GM12874 (cell line): ENCODE measurements around the gene PXMP4.
A peak's percentile ranks its signal among the peaks of the same experiment; 100 is the strongest.

Experiments
- TF ChIP-seq, protein P1 (sequence below): IDR thresholded peaks from 2 replicates; pipeline ENCODE4 v1.5.1; 2011; ENCODE audit warnings: low read depth, mild to moderate bottlenecking, control low read depth, low read length, moderate library complexity; ENCODE audit not compliant: insufficient read depth

Gene PXMP4

DNA sequence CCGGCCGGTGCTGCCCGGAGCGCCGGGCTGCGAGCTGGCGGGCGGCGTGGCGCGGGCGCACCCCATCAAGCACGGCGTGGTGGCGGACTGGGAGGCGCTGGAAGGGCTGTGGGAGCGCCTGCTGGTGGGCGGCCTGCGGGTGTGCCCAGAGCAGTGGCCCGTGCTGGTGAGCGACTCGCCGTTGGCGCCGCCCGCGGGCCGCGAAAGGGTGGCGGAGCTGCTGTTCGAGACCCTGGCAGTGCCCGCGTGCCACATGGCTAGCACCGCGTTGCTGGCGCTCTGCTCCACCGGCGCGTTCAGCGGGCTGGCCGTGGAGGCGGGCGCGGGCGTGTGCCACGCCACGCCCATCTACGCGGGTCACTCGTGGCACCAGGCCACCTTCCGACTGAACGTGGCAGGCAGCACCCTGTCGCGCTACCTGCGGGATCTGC, 52.9 kb downstream of the PXMP4 start:
- TF ChIP-seq, protein P1, sequence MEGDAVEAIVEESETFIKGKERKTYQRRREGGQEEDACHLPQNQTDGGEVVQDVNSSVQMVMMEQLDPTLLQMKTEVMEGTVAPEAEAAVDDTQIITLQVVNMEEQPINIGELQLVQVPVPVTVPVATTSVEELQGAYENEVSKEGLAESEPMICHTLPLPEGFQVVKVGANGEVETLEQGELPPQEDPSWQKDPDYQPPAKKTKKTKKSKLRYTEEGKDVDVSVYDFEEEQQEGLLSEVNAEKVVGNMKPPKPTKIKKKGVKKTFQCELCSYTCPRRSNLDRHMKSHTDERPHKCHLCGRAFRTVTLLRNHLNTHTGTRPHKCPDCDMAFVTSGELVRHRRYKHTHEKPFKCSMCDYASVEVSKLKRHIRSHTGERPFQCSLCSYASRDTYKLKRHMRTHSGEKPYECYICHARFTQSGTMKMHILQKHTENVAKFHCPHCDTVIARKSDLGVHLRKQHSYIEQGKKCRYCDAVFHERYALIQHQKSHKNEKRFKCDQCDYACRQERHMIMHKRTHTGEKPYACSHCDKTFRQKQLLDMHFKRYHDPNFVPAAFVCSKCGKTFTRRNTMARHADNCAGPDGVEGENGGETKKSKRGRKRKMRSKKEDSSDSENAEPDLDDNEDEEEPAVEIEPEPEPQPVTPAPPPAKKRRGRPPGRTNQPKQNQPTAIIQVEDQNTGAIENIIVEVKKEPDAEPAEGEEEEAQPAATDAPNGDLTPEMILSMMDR = peak; percentile 9; the same call in 1 of the 2 replicates

DNA sequence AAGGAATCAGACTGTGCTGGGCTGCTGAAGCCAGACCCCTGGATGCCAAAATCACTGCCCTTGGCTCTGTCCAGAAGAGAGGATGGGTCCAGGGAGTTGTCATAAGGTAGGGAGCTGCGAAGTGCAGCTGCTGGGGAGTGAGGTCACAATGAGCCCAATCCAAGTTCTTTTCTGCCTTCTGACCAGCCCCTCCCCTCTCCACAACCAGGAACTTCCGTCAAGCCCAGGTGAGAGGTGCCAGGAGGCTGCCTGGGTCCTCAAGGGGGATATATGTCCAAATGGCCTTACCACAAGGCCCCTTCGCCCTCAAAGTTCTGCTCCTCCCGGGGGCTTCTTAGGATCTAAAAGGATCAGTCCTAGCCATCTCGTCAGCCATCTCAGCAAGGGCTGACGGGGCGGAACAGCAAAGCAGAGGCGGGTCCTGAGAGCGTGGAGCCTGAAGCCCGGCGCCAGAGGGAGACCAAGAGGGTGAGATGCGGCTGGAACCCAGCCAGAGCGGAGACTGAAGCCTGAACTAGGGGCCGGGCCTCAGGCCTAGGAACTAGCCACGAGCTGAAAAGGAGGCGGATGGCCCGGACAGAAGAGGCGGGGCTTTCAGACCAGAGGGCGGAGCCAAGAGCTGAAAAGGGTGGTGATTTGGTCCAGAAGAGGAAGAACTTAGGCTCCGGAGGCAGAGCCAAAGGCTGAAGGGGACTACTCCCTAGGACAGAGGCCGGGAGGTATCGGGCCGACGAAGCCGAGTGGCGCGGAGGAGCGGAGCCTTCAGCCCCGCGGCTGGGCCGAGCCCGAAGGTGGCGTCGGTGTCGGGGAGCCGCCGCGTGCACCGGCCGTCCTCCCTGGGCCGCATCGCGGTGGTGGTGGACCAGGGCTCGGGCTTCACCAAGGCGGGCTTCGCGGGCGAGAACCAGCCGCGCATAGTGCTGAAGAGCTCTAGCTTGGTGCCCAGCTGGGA, 53.5 kb downstream of the PXMP4 start, which contains the start of gene ACTL10:
Gene ACTL10 (plus strand): TSS at position 651 of the 952 bp plus-strand sequence. CDS start 555 bp downstream, outside the sequence.
- TF ChIP-seq, protein P1 = peak; percentile 11; the same call in 1 of the 2 replicates

DNA sequence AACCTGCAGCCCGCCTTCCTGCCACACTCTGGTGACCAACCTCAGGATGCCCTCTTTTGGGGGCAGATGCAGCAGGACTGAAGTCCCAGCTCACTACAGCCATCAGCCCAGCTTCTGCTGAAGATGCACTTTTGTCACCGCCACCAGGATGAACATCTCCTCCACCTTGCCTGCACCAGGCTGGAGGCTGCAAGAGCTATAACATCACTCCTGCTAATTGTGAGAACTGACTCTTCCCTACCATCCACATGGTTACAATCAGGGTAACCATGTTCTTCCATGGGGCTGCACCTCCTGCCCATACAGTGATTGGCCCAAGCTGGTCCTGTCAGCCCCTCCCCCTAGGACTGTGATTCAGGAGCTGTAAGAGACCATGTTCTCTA, 55.4 kb downstream of the PXMP4 start:
- TF ChIP-seq, protein P1 = no peak

DNA sequence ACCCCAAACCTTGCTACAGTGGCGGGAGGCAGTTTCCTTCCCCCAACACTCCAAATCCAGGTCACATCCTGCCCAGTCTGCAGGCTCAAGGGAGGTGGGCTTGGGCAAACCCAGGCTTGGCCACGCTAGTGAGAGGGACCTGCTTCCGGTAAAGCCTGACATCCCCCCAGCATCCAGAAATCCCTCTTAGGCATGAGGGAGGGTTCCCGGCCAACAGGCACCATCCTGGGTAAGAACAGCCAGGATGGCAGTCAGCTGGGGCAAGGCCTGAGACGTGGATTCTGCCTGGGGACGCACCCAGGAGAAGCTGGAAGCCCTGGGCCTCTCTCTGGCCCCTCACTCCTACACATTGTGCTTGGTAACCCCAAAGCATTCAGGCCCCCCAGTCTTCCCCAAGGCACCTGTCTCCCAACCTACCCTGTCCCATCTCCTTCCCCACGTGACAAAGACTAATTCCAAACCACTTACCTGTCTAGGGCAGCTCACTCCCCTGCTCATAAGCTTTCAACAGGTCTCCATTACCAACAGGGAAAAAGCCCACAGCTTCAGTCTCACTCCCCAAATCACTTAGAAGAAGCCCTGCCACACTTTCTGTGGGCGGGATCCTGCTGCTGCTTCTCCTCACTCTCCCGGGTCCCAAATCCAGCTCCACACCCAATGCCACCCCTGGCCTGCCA, 55.9 kb downstream of the PXMP4 start:
- TF ChIP-seq, protein P1 = no peak

DNA sequence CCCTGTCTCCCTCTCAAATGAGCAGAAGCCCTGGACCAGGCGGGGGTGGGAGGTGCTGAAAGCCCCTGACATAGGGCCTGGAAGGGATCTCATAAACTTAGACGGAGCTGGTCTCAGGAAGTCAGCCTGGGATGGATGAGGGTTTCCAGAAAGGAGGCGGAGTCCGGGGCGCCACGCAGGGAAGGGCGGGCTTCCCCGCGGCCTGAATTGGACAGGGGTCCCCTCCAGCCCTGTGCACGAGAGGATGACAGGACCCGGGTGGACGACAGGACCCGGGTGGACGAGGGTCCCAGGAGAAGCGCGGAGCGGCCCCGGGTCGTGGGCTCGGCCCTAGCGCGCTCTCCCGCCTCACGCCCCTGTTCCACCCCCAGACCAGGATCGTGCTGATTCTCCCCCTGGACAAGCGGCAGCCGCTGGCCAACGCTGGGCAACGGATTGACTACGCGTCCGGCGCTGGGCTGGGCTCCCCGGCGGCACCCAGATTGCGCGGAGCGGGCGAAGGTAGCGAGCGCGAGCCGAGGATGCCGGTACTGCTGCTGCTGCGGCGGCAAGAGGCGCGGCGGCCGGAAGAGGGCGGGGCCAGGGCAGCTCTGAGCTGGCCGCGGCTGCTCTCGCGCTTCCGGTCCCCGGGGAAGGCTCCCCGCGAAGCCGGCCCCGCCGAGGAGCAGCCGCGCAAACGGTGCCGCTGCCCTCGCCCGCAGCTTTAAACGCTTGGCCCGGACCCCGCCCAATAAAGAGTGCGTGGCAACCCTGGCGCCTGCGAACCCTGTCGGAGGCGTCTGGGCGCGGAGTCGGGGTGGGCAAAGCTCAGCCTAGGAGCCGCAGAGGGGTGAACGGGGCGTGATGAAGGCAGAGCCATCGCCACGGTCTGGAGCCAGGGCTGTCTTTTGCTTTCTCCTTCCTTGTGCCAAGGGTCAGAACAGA, 56.7 kb downstream of the PXMP4 start:
- TF ChIP-seq, protein P1 = no peak

DNA sequence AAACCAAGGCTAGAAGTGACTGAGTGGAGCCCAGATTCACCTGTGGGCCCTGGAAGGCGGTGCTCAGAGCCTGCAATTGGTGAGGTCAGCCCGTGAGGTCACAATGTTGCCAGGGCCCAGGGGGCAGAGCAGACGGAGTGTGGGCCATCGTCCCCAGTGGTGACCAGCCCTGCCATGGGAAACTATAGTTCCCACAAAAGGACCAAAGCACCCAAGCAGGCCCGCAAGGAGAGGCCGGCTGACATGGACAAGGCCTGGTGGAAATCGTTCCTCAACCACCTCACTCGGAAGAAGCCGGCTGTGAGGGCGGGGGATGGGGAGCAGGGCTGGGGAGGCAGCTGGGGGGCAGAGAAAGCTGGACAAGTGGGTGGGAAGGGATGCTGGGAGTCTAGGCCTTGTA, 57.9 kb downstream of the PXMP4 start, which contains the start of gene C20orf144:
Gene C20orf144 (plus strand): TSS at position 156 of the 400 bp plus-strand sequence. CDS start 19 bp downstream, at position 175.
- TF ChIP-seq, protein P1 = no peak
